Mucosa of descending colon (tissue), 3 donors: ENCODE results near the gene JAZF1. TPM values are rescaled to one million over a fixed set of nuclear protein-coding genes. Genes with fewer than 3 reads are reported as not detected.

Experiments
- ATAC-seq: fragments of 200-7000 bp; cut with Tn5 transposase; one replicate; pipeline ENCODE4 v1.9.1; 2020; ENCODE audit warnings: mild to moderate bottlenecking, moderate library complexity
- DNase-seq, 3 donors: peaks; one replicate each; pipeline ENCODE4 v3.0.0-alpha.2; 2020
- H3K36me3 ChIP-seq: fragments of 200-600 bp; one replicate; pipeline ENCODE4 v1.8.0; 2021; ENCODE audit warnings: low read depth, mild to moderate bottlenecking
- H3K4me1 ChIP-seq: fragments of 200-600 bp; one replicate; pipeline ENCODE4 v1.8.0; 2021; ENCODE audit warnings: low read depth, mild to moderate bottlenecking
- H3K4me3 ChIP-seq: fragments of 200-600 bp; one replicate; pipeline ENCODE4 v1.8.0; 2021; ENCODE audit warnings: mild to moderate bottlenecking
- H3K9me3 ChIP-seq: fragments of 200-600 bp; one replicate; pipeline ENCODE4 v1.8.0; 2021; ENCODE audit warnings: mild to moderate bottlenecking
- CTCF ChIP-seq: fragments of 200-600 bp; IDR thresholded peaks from one replicate; pipeline ENCODE4 v1.8.0; 2022; ENCODE audit warnings: antibody characterized with exemption, mild to moderate bottlenecking
- intact Hi-C, 2 donors: fragments of 100-400 bp; cut with DNase I in 1 of 2; cut with micrococcal nuclease in 1 of 2; formaldehyde crosslinking; loops; one replicate each; pipeline versions ENCODE4 v1.11.0 to v1.11.1; 2022; cut with DNase I, micrococcal nuclease
- long read RNA-seq, 2 donors: library from polyadenylated mRNA; unstranded; transcript quantifications; one replicate each; pipeline ENCODE4 v2.0.0, GENCODE V29; 2019 to 2021
- total RNA-seq, 3 donors: library from RNA; stranded (reverse); fragmentation: NEBNext Ultra II Directional in 2 of 3; extraction: Animal tissue kit (Norgen Biotek cat#: 25700) in 2 of 3; gene quantifications; one replicate each; pipeline versions ENCODE4 v1.2.1 to v1.2.4, GENCODE V29; 2021 to 2023
- donor health status: DM: no; HTN: no; CAD: no; lungs with moderate emphysema.
- donor health status: DM: no; HTN: no; CAD: no.
- donor health status: DM: no; HTN: yes; CAD: no.

The JAZF1 gene
- 10 to 100 TPM in 1 of 3 donors, 1 to 10 TPM in 2; 4.9 to 68.4 (median 6.4) TPM for total RNA-seq
- long read RNA-seq, donor 1, transcript JAZF1-201 (5 exons, 3,125 nt): major isoform, 44 of 68 reads
- long read RNA-seq, donor 1, partial matches to known transcripts: 13 of 68 reads
- long read RNA-seq, donor 1, other reads (novel, unspliced or antisense): 10 of 68 reads
- long read RNA-seq, donor 2, partial matches to known transcripts: 0 of 1 reads
- long read RNA-seq, donor 2, other reads (novel, unspliced or antisense): 1 of 1 reads

GRCh38 chr7:28180364-28181147 lies at the start of gene JAZF1:
Gene JAZF1, minus strand, starts transcription at chr7:28180795.
- Histone ChIP-seq H3K4me3 (peak within 1 kb of the TSS; percentile 27), H3K9me3 (no peaks in the 10 kb centered on the region), H3K4me1 (peaks cover 4% of the 10 kb centered on the region), H3K36me3 (no peaks in the 10 kb centered on the region)
- ATAC-seq: peak; percentile 51
- no peak for TF ChIP-seq CTCF
- intact Hi-C loops: no loop called here
- peak; percentile 54 to 77 (median 66) for DNase-seq

GRCh38 chr7:28230261-28230660 lies 49.7 kb upstream of the JAZF1 start:
- no peaks in the 10 kb centered on the region for H3K36me3 ChIP-seq
- intact Hi-C loops: no loop called here
- ATAC-seq: no peak
- no peaks in the 10 kb centered on the region for H3K9me3 ChIP-seq
- DNase-seq: no peak
- H3K4me3 ChIP-seq: no peak overlapping the region
- no peak for TF ChIP-seq CTCF
- H3K4me1 ChIP-seq: no peaks in the 10 kb centered on the region

- TF ChIP-seq CTCF: no peak
- Histone ChIP-seq H3K4me3 (no peak overlapping the region), H3K9me3 (no peaks in the 10 kb centered on the region), H3K4me1 (no peaks in the 10 kb centered on the region), H3K36me3 (no peaks in the 10 kb centered on the region)
- DNase-seq (no peak), ATAC-seq (no peak)
- intact Hi-C loops: no loop called here
Observed at GRCh38 chr7:28228396-28228795, 47.8 kb upstream of the JAZF1 start.

- TF ChIP-seq CTCF: no peak
- intact Hi-C loops: no loop called here
- DNase-seq (no peak), ATAC-seq (no peak)
- no peaks in the 10 kb centered on the region for H3K4me1 ChIP-seq
- H3K4me3 ChIP-seq: no peak overlapping the region
- H3K9me3 ChIP-seq: no peaks in the 10 kb centered on the region
- no peaks in the 10 kb centered on the region for H3K36me3 ChIP-seq
Observed at GRCh38 chr7:28226003-28226402, 45.4 kb upstream of the JAZF1 start.

- intact Hi-C loops: no loop called here
- no peak for DNase-seq
- no peaks in the 10 kb centered on the region for H3K9me3 ChIP-seq
- H3K4me3 ChIP-seq: no peak overlapping the region
- no peaks in the 10 kb centered on the region for H3K36me3 ChIP-seq
- no peak for TF ChIP-seq CTCF
- no peak for ATAC-seq
- H3K4me1 ChIP-seq: no peaks in the 10 kb centered on the region
Observed at GRCh38 chr7:28225576-28225975, 45.0 kb upstream of the JAZF1 start.
